Neutrophil (primary cell): Measurements from ENCODE around the gene ATAD3A.

Experiments
- H3K27ac ChIP-seq: fragments of 200-600 bp; sonication (generic); 2 replicates; pipeline ENCODE4 v1.5.1; 2016; ENCODE audit warnings: mild to moderate bottlenecking, moderate library complexity
- H3K27me3 ChIP-seq: fragments of 200-600 bp; sonication (generic); 2 replicates; pipeline ENCODE4 v1.6.0; 2016; ENCODE audit warnings: mild to moderate bottlenecking
- H3K36me3 ChIP-seq: fragments of 200-600 bp; sonication (generic); 2 replicates; pipeline ENCODE4 v1.5.1; 2017
- H3K4me1 ChIP-seq, 2 experiments: fragments of 200-600 bp in 1 of 2; sonication (generic) in 1 of 2; 1 replicate in 1 of 2; 2 replicates in 1 of 2; pipeline versions ENCODE4 v1.5.1 to v1.6.1; 2013 to 2016; ENCODE audit warnings: low read depth in 1 of 2, low read length in 1 of 2, mild to moderate bottlenecking in 1 of 2, moderate library complexity in 1 of 2; ENCODE audit not compliant: control insufficient read depth in 1 of 2, insufficient read depth in 1 of 2
- H3K4me3 ChIP-seq, 2 experiments: fragments of 200-600 bp in 1 of 2; sonication (generic) in 1 of 2; 1 replicate in 1 of 2; 2 replicates in 1 of 2; pipeline ENCODE4 v1.5.1; 2013 to 2016; ENCODE audit warnings: low read depth in 1 of 2, low read length in 1 of 2, mild to moderate bottlenecking in 1 of 2, moderate library complexity in 1 of 2
- H3K9me3 ChIP-seq: fragments of 200-600 bp; sonication (generic); 2 replicates; pipeline ENCODE4 v1.5.1; 2016
- TF ChIP-seq, protein P1 (sequence below): fragments of 200-600 bp; sonication (generic); IDR thresholded peaks from 2 replicates; pipeline ENCODE4 v1.5.1; 2016; ENCODE audit warnings: antibody characterized with exemption

The ATAD3A gene

DNA sequence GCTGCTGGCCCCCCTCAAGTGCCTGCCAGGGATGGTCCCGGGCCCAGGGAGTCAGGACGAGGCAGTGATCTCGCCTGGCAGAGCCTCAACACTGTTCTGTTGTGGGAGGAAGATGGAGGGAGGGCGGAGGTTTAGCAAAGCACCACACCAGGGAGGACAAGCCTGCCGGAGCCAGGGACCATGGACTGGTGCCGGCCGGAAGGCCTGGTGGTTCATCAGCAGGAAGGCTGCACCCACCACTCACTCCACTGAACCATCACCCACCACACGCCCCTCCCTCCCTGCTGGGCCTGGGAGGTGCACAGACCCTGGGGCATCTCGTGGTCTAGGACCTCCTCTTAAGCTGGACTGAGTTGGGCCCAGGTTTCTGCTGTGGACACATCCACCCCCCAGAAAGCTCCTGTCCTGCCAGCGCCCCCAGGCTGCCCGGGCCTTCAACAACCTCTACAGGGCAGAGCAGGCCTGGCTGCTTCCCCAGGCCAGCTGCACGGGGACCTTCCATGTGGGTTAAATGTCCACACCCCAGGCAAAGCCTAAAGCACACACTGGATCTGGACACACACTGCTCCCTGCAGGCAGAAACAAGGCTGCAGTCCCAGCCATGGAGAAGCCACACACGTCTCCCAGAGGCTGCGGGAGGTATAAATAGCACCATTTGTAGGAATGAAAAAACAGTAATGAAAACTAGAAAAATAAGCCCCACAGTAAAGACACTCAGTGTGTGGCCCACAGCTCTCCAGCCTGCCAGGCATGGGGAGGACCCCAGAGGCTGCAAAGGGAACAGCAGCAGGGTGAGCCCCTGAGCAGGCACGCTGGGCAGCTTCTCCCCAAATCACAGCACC, 38.9 kb downstream of the ATAD3A start:
- TF ChIP-seq, protein P1, sequence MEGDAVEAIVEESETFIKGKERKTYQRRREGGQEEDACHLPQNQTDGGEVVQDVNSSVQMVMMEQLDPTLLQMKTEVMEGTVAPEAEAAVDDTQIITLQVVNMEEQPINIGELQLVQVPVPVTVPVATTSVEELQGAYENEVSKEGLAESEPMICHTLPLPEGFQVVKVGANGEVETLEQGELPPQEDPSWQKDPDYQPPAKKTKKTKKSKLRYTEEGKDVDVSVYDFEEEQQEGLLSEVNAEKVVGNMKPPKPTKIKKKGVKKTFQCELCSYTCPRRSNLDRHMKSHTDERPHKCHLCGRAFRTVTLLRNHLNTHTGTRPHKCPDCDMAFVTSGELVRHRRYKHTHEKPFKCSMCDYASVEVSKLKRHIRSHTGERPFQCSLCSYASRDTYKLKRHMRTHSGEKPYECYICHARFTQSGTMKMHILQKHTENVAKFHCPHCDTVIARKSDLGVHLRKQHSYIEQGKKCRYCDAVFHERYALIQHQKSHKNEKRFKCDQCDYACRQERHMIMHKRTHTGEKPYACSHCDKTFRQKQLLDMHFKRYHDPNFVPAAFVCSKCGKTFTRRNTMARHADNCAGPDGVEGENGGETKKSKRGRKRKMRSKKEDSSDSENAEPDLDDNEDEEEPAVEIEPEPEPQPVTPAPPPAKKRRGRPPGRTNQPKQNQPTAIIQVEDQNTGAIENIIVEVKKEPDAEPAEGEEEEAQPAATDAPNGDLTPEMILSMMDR = no peak
- no peaks in the 10 kb centered on the region for H3K4me1 ChIP-seq
- no peak overlapping the region for H3K27ac ChIP-seq
- H3K4me3 ChIP-seq = no peak overlapping the region
- H3K9me3 ChIP-seq = no peaks in the 10 kb centered on the region
- H3K36me3 ChIP-seq = peaks cover 60% of the 10 kb centered on the region
- no peaks in the 10 kb centered on the region for H3K27me3 ChIP-seq

DNA sequence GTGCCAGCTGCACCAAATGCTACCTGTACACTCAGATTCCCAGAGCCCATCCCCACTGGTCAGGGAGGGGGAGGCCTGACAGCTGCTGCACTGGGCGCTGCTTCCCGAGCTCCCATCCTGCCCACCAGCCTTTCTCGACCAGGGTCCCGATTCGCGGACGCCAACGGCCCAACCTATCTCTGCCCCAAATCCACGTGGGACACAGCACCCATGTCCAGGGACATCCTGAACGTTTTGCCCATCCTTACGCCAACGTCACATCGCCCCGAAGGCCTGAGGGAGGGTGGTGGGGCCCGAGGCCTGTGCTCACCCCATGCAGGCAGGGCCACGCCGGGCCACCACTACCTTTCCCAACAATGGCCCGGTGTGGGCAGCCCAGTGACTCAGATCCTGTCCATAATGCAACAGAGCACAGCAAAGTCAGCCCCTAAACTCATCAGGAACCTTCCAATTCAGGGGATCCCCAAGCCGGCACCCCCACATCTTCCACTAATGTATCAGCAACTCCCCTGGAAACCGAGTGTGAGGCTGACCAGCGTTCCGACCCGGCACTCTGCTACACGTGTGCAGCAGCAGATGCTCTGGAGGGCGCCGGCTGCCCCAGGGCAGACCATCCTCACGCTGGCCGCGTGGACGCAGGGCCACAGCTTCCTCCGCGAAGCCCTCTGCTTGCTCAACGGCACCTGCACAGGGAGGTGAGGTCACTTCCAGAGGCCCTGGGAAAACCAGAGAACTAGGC, 39.7 kb downstream of the ATAD3A start:
- Histone ChIP-seq H3K9me3 (no peaks in the 10 kb centered on the region), H3K4me1 (no peaks in the 10 kb centered on the region), H3K4me3 (no peak overlapping the region), H3K36me3 (peaks cover 59% of the 10 kb centered on the region), H3K27me3 (no peaks in the 10 kb centered on the region), H3K27ac (no peak overlapping the region)
- TF ChIP-seq, protein P1 = no peak

GRCh38 chr1:1552263-1552639, 40.3 kb downstream of the ATAD3A start:
- no peak overlapping the region for H3K27ac ChIP-seq
- TF ChIP-seq, protein P1 = no peak
- peaks cover 56% of the 10 kb centered on the region for H3K36me3 ChIP-seq
- no peaks in the 10 kb centered on the region for H3K27me3 ChIP-seq
- H3K4me1 ChIP-seq = no peaks in the 10 kb centered on the region
- no peak overlapping the region for H3K4me3 ChIP-seq
- no peaks in the 10 kb centered on the region for H3K9me3 ChIP-seq

DNA sequence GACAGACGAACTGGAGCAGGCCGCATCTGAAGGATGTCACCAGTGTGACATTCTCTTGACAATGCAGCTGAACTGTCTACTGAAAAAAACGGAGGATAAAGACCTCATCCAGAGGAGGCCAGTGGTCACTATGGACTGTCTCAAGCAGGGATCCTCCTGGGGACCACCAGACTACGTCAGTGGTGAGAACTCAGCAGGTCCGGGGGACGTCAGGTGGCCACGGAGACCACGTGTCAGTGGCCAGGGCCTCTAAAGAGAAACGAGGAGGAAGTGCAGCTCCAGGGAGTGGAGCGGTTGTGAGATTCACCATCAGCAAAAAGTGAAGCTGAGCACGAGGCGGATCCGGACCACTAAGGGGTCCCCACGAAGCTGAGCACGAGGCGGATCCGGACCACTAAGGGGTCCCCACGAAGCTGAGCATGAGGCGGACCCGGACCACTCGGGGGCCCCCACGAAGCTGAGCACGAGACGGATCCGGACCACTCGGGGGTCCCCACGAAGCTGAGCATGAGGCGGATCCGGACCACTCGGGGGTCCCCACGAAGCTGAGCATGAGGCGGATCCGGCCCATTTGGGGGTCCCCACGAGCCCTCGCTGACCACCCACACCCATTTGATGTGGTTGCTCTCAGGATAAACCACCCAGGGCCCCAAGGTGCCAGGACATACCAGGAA, 42.0 kb downstream of the ATAD3A start:
- Histone ChIP-seq H3K36me3 (peaks cover 40% of the 10 kb centered on the region), H3K27ac (no peak overlapping the region), H3K4me1 (no peaks in the 10 kb centered on the region), H3K4me3 (no peak overlapping the region), H3K27me3 (no peaks in the 10 kb centered on the region), H3K9me3 (no peaks in the 10 kb centered on the region)
- TF ChIP-seq, protein P1 = no peak

- no peaks in the 10 kb centered on the region for H3K27me3 ChIP-seq
- H3K27ac ChIP-seq = no peak overlapping the region
- no peaks in the 10 kb centered on the region for H3K4me1 ChIP-seq
- no peaks in the 10 kb centered on the region for H3K9me3 ChIP-seq
- TF ChIP-seq, protein P1 = no peak
- H3K4me3 ChIP-seq = no peak overlapping the region
- H3K36me3 ChIP-seq = peaks cover 40% of the 10 kb centered on the region
These were observed 42.6 kb downstream of the ATAD3A start for GRCh38 chr1:1554550-1554925.
